Osteocyte (in vitro differentiated cells): Measurements from ENCODE around the gene UPF2. TPM values are rescaled to one million over a fixed set of nuclear protein-coding genes. Genes with fewer than 3 reads are reported as not detected.

Source experiments
- DNase-seq: peaks from one replicate; pipeline ENCODE4 v3.0.0; 2021; ENCODE audit warnings: mixed read lengths; ENCODE audit not compliant: unreplicated experiment; ENCODE audit errors: extremely low spot score
- H3K27ac Mint-ChIP-seq: one replicate; pipeline ENCODE4 v1.8.0; 2021; ENCODE audit warnings: mild to moderate bottlenecking, mixed read lengths; ENCODE audit not compliant: unreplicated experiment
- H3K27me3 Mint-ChIP-seq: one replicate; pipeline ENCODE4 v1.8.0; 2021; ENCODE audit warnings: mixed read lengths; ENCODE audit not compliant: unreplicated experiment
- H3K36me3 Mint-ChIP-seq: one replicate; pipeline ENCODE4 v1.8.0; 2021; ENCODE audit warnings: mixed read lengths; ENCODE audit not compliant: unreplicated experiment
- H3K4me1 Mint-ChIP-seq: one replicate; pipeline ENCODE4 v1.8.0; 2021; ENCODE audit warnings: mixed read lengths; ENCODE audit not compliant: unreplicated experiment
- H3K4me3 Mint-ChIP-seq: one replicate; pipeline ENCODE4 v1.8.0; 2021; ENCODE audit warnings: mild to moderate bottlenecking, moderate library complexity, mixed read lengths; ENCODE audit not compliant: unreplicated experiment
- H3K9me3 Mint-ChIP-seq: one replicate; pipeline ENCODE4 v1.8.0; 2021; ENCODE audit warnings: mixed read lengths; ENCODE audit not compliant: unreplicated experiment
- total RNA-seq: library from RNA; stranded (reverse); gene quantifications from 2 replicates; pipeline ENCODE4 v1.2.1, GENCODE V29; 2021
- TF ChIP-seq, protein P1 (sequence below): fragments of 200-600 bp; sonication (generic); IDR thresholded peaks from 2 replicates; pipeline ENCODE4 v1.5.0; 2021; ENCODE audit warnings: antibody characterized with exemption, mild to moderate bottlenecking, moderate library complexity

UPF2 gene
- total RNA-seq, 1 donor from 2014 or later = 20.5 TPM

- DNase-seq = peak; percentile 87
- peak overlapping the region; percentile 100 for H3K27ac Mint-ChIP-seq
- peaks cover 6% of the 10 kb centered on the region for H3K27me3 Mint-ChIP-seq
- H3K4me1 Mint-ChIP-seq = peaks cover 28% of the 10 kb centered on the region
- H3K36me3 Mint-ChIP-seq = no peaks in the 10 kb centered on the region
- H3K4me3 Mint-ChIP-seq = peak overlapping the region; percentile 81
- TF ChIP-seq, protein P1, sequence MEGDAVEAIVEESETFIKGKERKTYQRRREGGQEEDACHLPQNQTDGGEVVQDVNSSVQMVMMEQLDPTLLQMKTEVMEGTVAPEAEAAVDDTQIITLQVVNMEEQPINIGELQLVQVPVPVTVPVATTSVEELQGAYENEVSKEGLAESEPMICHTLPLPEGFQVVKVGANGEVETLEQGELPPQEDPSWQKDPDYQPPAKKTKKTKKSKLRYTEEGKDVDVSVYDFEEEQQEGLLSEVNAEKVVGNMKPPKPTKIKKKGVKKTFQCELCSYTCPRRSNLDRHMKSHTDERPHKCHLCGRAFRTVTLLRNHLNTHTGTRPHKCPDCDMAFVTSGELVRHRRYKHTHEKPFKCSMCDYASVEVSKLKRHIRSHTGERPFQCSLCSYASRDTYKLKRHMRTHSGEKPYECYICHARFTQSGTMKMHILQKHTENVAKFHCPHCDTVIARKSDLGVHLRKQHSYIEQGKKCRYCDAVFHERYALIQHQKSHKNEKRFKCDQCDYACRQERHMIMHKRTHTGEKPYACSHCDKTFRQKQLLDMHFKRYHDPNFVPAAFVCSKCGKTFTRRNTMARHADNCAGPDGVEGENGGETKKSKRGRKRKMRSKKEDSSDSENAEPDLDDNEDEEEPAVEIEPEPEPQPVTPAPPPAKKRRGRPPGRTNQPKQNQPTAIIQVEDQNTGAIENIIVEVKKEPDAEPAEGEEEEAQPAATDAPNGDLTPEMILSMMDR = no peak
- peaks cover 4% of the 10 kb centered on the region for H3K9me3 Mint-ChIP-seq
Measured at GRCh38 chr10:12042409-12042796, 206 bp downstream of the UPF2 start.

DNA sequence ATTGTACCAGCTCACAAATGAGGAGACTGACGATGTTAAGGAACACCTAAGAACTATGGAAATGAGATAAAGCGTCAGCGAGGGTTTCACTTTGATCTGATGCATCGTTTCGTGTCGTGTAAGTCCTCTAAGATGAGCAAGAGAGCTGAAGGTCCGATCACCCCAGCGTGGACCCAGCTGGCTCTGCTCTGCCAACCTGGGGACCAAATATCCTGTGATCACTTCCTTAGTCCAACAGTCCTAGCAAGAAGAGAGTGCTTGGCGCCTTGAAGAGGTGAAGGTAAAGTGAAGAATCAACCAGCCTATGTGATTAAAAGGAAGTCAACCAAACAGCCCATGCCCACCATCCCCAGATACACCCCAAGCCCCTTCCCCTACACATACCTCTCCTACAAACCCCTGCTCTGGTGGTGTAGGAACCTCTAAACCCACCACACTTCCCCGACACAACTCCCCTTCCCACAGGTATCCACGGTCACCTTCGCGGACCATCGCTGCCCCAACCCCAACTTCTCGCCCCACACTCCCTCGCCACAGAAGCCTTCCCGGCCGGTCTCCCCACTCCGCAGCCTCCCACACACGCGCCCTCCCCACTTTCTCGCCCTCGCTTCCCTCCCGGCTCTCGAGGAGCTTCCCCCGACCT, 722 bp downstream of the UPF2 start:
- peaks cover 2% of the 10 kb centered on the region for H3K27me3 Mint-ChIP-seq
- peak; percentile 54 for DNase-seq
- TF ChIP-seq, protein P1 = no peak
- H3K4me3 Mint-ChIP-seq = peak overlapping the region; percentile 81
- peaks cover 4% of the 10 kb centered on the region for H3K9me3 Mint-ChIP-seq
- no peaks in the 10 kb centered on the region for H3K36me3 Mint-ChIP-seq
- peaks cover 28% of the 10 kb centered on the region for H3K4me1 Mint-ChIP-seq
- peak overlapping the region; percentile 100 for H3K27ac Mint-ChIP-seq

DNA sequence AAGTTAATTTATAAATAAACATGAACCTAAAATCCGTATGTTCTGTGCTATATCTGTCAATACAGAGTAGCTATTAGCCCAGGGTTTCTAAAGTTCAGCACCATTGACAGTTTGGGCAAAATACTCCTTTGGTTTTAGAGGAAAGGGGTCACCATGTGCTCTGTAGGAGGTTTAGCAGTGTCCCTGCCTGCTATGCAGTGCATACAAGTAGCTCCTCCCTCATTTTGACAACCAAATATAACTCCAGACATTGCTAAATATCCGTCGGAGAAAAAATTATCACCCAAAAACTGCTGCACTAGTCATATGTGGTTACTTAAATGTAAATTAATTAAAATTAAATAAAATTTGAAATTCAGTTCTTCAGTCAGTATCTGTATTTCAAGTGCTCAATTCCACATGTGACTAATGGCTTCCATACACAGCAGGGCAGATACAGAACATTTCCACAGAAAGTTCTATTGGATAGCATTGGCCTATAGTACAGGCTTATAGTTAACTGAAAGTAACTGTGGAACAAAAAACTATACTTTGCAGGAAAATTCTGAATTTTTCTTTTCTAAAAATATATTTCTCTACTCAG, 6.4 kb downstream of the UPF2 start:
- H3K27me3 Mint-ChIP-seq = no peaks in the 10 kb centered on the region
- H3K4me1 Mint-ChIP-seq = peaks cover 17% of the 10 kb centered on the region
- no peak overlapping the region for H3K27ac Mint-ChIP-seq

DNA sequence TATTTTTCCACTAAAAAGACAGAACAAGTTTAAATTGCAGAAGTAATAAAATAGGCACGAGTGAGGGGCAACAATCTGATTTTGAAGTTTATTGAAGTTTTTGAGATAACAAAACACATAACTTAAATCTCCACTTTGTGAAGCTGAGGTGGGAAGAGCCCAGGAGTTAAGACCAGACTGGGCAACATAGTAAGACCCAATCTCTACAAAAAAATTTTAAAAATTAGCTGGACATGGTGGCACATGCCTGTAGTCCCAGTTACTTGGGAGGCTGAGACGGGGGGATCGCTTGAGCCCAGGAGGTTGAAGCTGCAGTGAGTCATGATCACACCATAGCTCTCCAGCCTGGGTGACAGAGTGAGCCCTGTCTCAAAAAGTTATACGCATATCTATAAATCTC, 11.2 kb downstream of the UPF2 start:
- H3K9me3 Mint-ChIP-seq = no peaks in the 10 kb centered on the region
- TF ChIP-seq, protein P1 = no peak
- peaks cover 48% of the 10 kb centered on the region for H3K36me3 Mint-ChIP-seq
- H3K27me3 Mint-ChIP-seq = no peaks in the 10 kb centered on the region
- no peak for DNase-seq
- H3K27ac Mint-ChIP-seq = no peak overlapping the region
- H3K4me3 Mint-ChIP-seq = no peak overlapping the region
- no peaks in the 10 kb centered on the region for H3K4me1 Mint-ChIP-seq

More for the DNA sequence above, 6.4 kb downstream of the UPF2 start:
- Mint-ChIP-seq H3K4me3 (no peak overlapping the region), H3K36me3 (peaks cover 20% of the 10 kb centered on the region), H3K9me3 (no peaks in the 10 kb centered on the region)
- DNase-seq = no peak
- TF ChIP-seq, protein P1 = no peak

DNA sequence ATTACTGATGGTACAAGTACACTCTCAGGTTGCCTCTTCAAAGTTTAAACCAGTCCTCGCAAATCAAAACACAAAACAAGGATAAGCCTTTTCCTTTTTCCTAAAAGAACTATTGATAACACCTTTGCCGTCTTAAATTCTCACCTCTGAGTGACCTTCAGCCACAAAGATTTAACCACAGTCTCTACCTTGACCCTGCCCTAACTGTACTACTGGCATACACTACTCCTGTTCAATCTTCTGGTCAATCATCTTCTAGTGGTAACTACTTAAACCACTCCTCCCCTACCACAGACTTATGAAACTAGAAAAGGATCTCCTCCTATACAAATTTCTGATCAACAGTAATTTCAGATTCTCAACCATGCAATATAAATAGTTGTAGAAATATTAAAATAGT, 15.1 kb downstream of the UPF2 start:
- DNase-seq = no peak
- H3K4me1 Mint-ChIP-seq = peaks cover 3% of the 10 kb centered on the region
- H3K27me3 Mint-ChIP-seq = no peaks in the 10 kb centered on the region
- TF ChIP-seq, protein P1 = no peak
- no peak overlapping the region for H3K4me3 Mint-ChIP-seq
- H3K9me3 Mint-ChIP-seq = no peaks in the 10 kb centered on the region
- H3K36me3 Mint-ChIP-seq = peaks cover 40% of the 10 kb centered on the region
- H3K27ac Mint-ChIP-seq = no peak overlapping the region
